CD4-positive, alpha-beta T cell treated with Interferon gamma for 1 hour (primary cell): ENCODE data around the gene CCSER1.
"Not testable (repeated sequence)": the region's sequence is repeated elsewhere in the genome, so short reads cannot be mapped to it uniquely, and the experiment has no call there.

Experiments used
- DNase-seq: peaks from one replicate; pipeline ENCODE4 v3.0.0-alpha.2; 2020

CCSER1 gene

DNA sequence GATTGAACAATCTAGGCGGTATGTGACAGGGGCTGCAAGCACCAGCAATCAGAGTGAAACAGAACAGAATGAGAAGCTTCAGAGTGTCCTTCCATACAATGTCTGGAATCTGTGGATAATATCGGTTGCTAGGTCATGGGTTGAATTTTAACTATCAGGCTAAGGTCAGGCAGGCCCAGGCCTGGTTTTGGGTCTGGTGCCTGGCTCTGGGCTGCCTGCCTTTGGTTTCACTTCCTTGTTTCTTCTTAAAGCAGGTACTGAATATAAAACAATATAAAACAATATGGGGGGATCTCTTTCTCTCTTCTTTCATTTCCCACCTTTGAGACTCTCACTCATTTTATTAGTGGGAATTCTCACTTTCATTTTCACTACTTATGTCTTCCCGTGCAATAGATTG lies 962.0 kb downstream of the CCSER1 start:
- DNase-seq = no peak

DNA sequence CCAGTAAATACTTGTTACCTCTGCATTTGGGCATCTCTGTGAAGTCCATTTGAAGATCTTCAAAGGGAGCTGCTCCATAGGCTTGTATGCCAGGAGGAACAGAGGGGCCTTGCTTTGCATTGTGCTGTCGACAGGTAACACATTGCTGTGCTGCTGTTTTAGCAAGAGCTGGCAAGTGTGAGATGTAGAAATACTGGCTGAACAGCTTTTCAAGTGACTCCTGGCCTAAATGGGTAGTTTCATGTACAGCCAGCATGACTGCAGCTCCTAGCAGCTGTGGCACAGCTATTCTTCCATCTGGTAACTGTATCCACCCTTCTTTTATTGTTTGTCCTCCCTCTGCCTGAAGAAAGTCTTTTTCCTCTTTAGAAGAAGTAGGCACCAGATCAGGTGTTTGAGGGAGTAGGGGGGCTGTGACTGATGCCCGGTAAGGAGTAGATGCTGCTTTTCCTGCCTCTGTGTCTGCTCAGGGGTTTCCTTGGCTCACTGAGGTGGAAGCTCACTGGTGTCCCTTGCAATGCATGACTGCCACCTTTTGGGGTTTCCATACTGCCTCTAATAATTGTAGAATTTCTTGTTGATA lies 965.3 kb downstream of the CCSER1 start:
- DNase-seq = no peak

DNA sequence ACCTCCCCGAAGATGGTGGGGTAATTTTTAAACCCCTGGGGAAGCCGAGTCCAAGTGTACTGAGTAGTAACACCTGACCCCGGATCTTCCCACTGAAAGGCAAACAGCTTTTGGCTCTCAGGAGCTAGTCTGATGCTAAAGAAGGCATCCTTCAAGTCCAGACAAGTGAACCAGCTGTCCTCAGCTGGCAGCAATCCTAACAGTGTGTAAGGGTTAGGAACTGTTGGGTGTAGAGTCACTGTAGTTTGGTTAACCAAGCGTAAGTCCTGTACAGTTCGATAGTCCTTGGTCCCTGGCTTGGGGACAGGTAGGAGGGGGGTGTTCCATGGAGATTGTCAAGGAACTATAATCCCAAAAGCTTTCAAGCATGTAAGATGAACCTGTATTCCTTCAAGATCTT lies 967.0 kb downstream of the CCSER1 start:
- DNase-seq = not testable (repeated sequence)

DNA sequence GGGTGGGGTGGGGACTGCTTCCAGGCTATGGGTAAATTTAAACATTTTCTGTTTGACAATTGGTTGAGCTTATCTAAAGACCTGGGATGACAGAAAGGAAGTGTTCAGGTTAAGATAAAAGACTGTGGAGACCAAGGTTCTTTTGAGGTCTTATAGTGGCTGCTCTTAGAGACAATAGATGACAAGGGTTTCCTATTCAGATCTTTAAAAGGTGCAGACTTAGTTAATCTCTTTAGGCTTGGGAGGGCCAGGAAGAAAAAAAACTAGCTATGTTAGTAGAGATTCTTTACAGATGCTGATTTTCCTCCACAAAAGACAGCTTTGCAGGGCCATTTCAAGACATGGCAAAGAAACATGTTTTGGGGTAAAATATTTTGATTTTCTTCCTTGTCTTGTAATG lies 972.5 kb downstream of the CCSER1 start:
- DNase-seq = no peak

DNA sequence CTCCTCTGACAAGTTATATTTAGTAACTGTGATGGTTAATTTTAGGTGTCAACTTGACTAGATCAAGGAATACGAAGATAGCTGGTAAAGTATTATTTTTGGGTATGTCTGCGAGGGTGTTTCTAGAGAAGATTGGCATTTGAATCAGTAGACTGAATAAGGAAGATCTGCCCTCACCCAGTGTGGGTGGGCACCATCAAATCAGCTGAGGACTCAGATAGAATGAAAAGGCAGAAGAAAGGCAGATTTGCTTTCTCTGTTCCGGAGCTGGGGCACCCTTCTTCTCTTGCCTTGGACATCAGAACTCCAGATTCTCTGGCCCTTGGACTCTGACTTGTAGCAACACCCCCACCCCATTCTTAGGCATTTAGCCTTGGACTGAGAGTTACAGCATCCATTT lies 981.6 kb downstream of the CCSER1 start:
- DNase-seq = no peak

DNA sequence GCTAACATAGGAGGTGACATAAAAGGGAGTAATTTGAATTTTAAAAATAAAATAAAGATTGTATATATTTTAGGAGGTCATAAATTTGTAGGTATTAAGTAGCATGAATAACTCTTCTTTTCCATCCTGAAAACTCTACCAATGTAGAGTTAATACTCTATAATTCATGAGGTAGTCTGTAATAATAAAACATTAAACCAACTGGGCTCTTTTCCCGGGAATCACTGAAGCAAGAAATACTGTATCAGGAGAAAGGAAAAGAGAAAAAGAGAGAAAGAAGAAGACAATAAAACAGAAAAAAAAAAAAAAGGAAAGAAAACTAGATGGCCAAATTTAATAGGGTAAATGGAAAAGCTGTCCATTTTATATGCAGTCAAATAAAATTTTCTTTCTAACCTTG lies 984.4 kb downstream of the CCSER1 start:
- DNase-seq = no peak

DNA sequence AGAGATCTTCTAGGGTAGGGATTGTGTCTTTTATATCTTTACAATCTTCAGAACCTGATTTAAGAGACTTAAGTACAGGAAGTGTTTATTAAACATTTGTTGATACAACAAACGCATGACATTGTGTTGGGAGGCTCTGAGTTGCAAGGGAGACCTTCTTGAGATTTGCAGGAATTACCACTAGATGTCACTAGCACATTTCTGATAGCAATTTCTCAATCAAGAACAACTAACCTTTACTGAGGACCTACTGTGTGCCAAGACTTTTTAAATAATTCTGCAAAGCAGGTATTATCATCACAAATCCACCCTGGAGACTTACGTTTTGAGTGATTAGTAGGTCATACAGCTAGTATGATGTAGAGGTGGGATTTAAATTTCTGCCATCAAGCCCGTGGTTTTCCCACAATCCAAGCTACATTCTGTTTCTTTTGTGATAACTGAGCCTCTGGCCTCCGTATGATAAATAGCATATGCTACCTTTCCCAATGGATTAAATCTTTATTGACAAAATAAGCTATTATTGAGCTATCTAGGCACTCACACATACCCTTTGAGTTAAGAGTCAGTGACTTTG lies 986.0 kb downstream of the CCSER1 start:
- no peak for DNase-seq

DNA sequence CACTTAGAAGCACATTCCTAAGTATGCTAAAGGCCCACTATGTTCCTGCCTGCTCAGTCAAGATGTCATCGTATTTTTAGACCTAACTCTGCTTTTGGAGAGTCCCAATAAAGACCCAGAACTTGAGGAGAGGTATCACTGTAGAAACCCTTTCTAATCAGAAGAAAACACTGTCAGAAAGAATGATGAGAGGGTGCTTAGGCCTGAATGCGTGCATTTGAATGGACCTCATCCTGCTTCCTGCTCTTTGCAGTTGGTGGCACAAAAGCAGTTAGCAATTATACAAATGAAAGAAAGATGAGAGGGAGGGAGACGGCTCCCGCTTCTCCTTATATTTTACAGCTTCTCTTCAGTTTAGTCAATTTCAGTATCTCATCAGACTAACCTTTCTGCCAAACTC lies 987.2 kb downstream of the CCSER1 start:
- DNase-seq = no peak

DNA sequence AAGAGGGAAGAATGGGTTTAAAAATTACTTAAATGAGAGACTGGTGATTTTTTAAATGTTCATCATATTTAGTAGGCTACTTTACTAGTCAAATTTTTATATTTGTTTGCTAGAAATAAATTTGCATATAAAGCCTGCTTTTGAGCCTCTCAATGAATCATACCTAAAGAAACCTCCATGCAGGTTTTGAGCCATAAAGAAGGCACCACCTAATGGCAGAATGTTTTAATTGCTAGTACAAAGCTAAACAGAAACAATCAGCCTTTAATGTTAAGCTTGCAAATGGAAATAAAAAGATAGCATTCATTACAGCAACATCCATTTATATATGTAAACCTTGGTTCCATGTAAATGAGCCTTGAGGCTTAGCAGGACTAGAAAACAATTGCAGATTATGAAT lies 989.7 kb downstream of the CCSER1 start:
- DNase-seq = no peak

DNA sequence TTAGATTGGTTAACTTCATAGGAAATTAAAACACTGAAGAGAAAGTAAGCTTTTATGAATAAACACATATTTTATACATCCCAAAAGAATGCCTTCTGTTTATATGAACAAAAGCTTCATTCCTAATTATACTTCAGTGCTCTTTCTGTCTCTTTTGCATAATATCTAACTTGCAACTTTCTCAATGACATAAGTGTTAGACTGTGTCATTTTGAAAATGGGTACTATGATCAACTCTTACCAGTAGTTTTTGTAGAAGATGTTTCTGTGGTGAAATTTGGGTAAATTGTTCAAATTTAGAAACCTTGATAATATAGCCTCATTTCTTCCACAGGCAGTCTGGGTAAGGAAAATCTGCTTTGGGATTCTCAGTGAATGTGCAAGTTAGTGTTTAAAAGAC lies 991.4 kb downstream of the CCSER1 start:
- DNase-seq = no peak

DNA sequence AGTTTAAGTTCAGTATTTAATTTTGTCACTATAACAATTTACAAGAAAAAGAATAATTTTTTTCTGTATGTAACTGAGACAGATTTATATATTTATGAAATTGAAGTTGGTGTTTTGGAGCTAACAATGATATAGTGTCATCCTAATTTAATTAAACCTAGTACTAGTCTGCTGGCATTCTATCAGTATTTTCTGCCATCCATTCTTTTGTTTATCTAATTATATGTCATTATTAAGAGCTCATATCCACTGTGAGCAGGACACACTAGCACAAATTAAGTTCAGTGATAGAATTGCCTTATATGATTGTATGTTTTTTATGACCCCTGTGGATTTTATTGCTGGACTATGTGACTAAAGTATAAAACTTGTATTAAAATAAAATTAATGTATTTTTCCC lies 996.5 kb downstream of the CCSER1 start:
- DNase-seq = no peak

DNA sequence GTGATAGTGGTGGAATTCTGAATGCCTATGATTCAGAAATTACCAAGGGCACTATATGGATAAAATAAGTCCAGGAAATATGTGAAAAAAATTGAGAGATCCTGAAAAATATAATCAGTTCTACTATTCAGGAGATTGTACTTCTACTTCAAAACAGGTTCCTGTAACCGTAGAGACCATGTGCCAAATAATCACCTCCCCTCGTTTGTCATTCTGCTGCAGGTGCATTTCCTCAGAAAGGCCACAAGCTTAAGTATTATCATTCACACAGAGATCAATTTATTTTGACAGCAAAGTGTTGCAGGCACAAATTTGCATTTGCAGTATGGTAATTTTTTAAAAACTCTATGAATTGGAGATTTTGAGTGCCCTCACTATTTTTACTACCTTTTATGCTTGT lies 1000.0 kb downstream of the CCSER1 start:
- no peak for DNase-seq

DNA sequence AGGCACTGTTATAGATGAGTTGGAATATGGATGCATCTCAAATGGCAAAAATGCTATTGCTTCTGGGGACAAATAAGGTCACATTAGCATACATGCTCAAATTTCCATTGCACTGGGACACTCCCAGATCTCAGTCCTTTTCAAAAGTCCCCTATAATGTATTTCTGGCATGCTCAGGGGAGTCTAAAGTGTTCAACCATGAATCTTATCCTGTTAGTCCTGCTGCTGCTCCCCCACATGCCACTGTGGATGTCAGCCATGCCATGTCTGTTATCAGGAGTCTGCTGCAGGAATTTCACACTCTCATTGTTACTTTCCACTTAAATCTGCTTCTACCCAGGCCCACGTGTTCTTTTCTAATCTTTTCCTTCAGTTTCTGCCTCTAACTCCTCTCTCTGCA lies 1000.6 kb downstream of the CCSER1 start:
- no peak for DNase-seq

DNA sequence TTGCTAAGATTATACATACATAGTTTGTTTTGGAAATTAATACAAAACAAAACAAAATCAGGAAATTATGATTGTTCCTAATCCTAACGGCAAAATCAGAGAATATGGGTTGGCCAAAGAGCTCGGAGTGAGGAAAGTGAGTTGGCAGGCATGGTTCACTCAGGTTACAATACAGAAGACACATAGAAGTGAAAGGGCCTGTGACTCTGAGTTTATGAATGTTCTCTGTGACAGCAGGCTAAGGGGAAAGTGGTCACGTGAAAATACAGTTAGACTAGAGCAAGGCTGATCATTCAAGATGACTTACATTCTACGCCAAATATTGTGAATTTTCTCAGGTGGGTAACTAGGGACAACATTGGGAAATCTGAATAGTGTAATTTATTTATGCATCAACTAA lies 1001.3 kb downstream of the CCSER1 start:
- no peak for DNase-seq

DNA sequence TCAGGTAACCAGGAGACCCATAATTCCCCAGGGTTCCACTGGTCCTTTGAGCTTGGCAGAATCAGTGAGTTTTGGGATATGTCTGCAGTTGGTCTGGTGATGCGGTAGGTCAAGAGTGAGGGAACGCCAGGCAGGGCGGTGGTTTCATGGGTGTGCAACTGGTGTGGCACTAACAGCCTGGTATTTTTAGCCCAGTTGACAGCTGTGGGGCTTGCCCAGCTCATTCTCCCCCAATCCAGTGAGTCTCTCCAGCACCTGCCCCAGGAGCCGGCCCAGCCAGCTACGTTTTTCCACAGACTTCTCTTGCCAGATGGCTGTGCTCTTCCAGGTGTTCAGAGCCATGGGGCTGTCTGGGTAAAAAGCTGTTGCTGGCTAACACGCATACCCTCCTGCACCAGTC lies 1019.9 kb downstream of the CCSER1 start:
- no peak for DNase-seq

DNA sequence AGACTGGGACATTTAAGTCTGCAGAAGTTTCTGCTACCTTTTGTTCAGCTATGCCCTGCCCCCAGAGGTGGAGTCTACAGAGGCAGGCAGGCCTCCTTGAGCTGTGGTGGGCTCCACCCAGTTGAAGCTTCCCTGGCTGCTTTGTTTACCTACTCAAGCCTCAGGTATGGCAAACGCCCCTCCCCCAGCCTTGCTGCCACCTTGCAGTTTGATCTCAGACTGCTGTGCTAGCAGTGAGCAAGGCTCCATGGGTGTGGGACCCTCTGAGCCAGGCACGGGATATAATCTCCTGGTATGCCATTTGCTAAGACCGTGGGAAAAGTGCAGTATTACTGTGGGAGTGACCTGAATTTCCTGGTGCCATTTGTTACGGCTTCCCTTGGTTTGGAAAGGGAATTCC lies 1026.8 kb downstream of the CCSER1 start:
- not testable (repeated sequence) for DNase-seq

DNA sequence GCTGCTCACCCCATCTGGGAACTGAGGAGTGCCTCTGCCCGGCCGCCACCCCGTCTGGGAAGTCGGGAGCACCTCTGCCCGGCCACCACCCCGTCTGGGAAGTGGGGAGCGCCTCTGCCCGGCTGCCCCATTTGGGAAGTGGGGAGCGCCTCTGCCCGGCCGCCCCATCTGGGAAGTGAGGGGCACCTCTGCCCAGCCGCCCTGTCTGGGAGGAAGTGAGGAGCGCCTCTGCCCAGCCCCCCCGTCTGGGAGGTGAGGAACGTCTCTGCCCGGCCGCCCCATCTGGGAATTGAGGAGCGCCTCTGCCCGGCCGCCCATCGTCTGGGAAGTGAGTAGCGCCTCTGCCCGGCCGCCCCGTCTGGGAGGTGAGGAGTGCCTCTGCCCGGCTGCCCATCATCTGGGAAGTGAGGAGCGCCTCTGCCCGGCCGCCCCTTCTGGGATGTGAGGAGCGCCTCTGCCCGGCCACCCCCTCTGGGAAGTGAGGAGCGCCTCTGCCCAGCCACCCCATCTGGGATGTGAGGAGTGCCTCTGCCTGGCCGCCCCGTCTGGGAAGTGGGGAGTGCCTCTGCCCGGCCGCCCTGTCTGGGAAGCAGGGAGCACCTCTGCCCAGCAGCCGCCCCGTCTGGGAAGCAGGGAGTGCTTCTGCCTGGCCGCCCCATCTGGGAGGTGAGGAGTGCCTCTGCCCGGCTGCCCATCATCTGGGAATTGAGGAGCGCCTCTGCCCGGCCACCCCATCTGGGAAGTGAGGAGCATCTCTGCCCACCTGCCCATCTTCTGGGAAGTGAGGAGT lies 1040.9 kb downstream of the CCSER1 start:
- not testable (repeated sequence) for DNase-seq

DNA sequence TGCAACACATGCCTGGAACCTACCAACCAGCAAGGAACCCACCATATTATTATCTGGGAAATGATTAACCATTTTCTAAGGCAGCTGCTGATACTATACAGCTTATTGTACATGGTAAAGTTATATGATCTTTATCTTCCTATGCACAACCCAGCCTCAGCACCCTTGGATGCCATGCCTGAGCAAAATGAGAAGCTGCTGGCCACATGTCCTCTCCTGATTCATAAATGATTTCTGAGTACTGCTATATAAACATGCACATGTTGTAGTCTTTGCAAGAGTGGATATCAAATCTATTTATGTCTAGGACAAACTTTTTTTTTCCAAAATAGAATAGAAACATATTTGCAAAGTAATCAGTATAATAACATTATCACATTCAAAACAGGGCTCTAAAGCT lies 1043.6 kb downstream of the CCSER1 start:
- DNase-seq = no peak

DNA sequence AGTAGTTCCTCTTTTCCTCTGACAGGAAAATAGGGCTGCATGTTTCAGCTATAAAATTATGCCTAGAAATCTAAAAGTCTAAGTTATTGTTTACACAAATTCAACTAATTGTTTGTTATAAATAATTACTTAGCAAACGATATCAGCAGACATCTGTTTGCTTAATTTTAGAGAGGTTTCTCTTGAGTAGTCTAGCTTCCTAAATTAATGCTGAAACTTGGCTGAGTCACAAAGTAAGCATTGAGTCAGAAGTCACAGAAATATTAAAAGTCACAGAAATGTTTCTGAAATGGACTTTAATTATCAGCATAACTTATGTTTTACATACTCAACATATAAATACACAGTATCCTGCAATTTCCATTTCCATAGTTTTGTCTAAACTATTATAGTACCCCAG lies 1044.0 kb downstream of the CCSER1 start:
- DNase-seq = no peak

DNA sequence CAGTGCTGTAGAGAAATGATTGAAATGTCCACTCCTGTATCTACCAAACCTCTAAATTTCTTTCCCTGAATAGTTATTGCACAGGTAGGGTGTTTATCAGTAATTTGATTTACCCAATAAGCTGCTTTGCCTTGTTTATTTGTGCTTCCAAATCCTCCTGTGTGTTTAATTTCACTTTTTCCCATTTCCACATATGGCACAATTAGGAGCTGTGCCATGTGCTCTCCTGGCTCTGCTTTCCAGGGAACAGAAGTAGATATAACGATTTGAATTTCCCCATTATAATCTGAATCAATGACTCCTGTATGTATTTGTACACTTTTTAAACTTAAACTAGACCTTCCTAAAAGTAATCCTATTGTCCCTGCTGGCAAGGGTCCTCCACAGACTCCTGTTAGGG lies 1057.9 kb downstream of the CCSER1 start:
- not testable (repeated sequence) for DNase-seq

DNA sequence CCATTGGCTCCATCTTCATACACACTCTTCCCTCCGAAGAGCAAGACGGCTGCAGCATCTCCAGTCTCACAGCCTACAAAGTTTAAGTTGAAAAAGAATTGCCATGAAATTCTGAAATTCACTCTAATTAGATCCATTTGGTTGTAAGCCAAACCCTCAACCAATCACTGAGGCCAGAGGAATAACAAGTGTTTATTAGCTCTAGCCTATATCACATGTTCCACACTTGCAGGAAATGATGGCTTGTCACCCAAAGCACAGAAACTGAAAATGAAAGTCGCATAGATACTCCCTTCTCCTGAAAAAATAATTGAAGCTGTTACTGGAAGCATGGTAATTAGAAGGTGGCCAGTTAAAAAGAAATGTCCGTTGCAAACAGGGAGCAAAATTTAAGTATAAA lies 1071.8 kb downstream of the CCSER1 start:
- no peak for DNase-seq

DNA sequence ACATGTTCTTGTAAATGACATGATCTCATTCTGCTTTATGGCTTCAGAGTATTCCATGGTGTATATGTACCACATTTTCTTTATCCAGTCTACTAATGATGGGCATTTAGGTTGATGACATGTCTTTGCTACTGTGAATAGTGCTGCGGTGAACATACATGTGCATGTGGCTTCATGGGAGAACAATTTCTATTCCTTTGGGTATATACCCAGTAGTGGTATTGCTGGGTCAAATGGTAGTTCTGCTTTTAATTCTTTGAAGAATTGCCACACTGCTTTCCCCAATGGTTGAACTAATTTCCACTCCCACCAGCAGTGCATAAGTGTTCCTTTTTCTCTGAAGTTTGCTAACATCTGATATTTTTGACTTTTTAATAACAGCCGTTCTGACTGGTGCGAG lies 1080.3 kb downstream of the CCSER1 start:
- DNase-seq = no peak

DNA sequence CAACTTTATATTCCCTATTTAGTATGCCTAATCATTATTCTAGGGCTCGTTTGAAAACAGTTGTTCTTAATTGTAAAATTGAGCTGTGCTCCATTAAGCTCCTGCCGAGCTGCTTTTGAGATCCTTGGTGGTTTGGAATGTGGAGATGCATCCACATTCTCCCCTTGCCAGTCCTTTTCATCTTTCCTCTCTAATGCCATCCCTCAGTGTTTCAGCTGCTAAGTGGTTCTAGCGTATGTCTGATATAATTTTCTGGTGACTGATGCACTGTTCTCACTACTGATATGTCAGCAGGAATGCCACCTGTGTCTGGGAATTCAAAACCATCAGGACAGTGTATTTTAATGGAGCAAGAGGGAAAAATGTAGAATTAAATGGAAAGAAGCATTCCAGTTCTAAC lies 1085.0 kb downstream of the CCSER1 start:
- no peak for DNase-seq

DNA sequence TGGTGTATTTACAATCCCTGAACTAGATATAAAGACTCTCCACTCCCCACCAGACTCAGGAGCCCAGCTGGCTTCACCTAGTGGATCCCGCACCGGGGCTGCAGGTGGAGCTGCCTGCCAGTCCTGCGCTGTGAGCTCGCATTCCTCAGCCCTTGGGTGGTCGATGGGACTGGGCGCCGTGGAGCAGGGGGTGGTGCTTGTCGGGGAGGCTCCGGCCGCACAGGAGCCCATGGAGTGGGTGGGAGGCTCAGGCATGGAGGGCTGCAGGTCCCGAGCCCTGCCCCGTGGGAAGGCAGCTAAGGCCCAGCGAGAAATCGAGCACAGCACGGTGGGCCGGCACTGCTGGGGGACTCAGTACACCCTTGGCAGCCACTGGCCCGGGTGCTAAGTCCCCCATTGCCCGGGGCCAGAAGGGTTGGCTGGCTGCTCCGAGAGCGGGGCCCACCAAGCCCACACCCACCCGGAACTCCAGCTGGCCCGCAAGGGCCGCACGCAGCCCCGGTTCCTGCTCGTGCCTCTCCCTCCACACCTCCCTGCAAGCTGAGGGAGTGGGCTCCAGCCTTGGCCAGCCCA lies 1090.7 kb downstream of the CCSER1 start:
- DNase-seq = not testable (repeated sequence)
